Hippocampal formation (tissue), 2 donors: ENCODE measurements around the gene ADAM17.
"Not testable (repeated sequence)": the region's sequence is repeated elsewhere in the genome, so short reads cannot be mapped to it uniquely, and the experiment has no call there.

Source experiments
- DNase-seq, 2 donors: peaks; one replicate each; lab custom pipeline; 2025; lab: John Stamatoyannopoulos, UW

The ADAM17 gene

DNA sequence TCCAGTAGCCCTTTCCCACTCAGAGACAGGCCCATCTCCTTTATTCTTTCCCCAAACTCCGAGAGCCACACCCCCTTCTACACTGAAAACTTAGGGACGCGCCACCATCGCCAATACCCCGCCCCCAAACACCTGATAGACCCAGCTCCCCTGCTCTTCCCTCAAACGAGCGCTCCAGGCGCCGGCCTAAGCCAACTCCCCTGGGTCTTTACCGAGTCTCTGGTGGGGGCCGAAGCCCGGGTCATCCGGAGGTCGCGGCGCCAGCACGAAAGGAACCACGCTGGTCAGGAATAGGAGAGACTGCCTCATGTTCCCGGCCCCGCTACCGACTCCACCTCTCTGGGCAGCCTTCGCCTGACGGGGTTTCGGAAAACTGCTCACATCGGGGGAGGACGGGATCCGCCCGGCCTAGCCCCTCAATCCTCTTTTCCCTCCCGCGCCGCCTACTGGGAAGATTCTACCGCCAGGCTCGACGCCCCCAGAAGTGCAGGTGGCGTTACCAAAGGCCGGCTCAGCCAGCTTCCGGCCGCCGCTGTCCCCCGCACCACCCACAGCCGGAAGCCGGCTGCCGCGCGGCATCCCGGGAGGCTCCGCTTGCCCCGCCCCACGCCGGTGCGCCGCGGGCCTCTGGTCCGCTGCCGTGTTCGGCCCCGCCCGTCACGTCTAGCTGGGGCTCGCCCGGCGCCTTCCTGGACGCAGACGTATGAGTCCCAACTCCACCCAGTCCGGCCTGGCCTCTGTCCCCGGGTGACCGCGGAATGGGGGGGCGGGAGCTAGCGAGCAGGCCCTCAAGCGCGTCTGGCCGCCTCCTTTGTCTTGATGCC, at the start of gene ADAM17:
ADAM17 (minus strand) TSS at position 534 of the 824 bp plus-strand sequence; CDS start at position 309, 225 bp downstream.
- peak; percentile 84 to 87 for DNase-seq

DNA sequence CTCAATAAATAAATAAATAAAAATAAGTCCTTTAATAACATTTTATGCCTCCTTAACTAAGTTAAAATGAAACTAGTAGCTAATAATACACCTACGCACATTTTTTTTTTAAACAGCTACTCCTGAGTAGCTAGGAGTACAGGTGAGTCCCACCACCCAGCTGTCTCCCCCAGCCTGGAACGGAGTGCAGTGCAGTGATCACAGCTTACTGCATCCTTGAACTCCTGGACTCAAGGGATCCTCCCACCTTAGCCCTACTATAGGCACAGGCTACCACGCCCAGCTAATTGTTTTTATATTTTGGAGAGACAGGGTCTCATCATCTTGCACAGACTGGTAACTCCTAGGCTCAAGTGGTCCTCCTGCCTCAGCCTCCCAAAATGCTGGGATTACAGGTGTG, 46.8 kb upstream of the ADAM17 start:
- DNase-seq = no peak

DNA sequence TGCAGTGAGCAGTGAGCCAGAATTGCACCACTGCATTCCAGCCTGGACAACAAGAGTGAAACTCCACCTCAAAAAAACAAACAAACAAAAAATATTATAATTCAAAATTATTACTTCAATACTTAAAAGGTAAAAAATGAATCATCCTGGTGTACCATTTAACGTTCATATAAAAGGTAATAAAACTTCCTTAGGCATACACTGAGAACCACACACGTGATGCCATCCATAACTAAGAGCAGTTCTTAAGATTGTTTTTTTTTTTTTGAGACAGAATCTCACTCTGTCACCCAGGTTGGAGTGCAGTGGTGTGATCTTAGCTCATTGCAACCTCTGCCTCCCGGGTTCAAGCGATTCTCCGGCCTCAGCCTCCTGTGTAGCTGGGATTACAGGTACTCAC, 45.8 kb upstream of the ADAM17 start:
- no peak for DNase-seq

DNA sequence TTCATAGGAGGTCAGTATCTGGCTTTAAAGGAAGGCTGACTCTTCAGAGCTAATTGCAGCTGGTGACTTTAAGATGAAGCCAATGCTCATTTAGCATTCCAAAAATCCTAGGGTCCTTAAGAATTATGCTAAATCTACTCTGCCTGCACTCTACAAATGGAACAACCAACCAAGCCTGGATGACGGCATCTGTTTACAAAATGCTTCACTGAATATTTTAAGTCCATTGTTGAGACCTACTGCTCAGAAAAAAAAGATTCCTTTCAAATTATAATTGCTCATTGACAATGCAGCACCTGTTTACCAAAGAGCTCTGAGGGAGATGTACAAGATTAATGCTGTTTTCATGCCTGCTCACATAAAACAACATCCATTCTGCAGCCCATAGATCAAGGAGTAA, 43.8 kb upstream of the ADAM17 start:
- no peak for DNase-seq

DNA sequence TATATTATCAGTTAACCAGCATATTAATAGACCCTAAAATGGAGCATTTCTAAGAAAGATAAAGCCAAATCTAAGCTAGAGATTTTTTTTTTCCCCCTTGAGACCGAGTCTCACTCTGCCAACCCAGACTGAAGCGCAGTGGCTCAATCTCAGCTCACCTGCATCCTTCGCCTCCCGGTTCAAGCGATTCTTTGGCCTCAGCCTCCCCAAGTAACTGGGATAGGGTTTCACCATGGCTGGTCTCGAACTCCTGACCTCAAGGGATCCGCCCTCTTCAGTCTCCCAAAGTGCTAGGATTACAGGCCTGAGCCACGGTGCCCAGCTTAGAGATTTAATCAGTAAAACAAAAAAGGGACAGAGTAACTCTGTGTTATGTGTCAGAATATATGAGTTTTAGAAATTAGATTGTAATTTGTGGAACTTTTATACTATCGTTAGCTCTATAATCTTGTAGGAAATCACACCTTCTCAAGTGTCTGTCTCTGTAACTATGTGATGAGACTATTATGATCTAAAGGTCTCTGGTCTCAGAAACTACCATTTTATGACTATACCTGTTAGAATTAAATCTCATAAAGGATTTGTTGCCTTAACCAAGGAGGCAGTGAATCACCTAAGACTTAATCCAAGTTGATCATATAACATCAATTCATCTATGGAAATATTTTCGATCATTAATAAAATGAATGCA, 41.1 kb upstream of the ADAM17 start:
- DNase-seq = no peak

DNA sequence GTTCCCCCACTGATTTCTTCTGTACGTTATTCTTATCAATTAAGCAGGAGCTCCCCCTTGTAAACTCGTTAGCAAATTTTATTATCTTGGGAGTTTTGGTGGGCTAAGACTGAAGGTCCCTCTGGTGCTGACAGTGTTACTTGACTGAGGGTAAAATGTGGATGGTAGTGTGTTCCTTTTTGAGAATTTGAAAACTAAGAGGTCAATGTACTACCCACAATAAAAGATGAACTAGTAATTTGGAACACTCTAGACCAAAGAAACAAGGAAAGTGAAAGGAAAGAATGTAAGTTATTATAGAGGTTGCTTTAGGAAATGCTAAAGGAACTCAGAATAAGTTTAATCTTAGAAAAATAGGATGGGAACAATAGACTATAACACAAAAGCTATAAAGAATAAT, 40.1 kb upstream of the ADAM17 start:
- no peak for DNase-seq

DNA sequence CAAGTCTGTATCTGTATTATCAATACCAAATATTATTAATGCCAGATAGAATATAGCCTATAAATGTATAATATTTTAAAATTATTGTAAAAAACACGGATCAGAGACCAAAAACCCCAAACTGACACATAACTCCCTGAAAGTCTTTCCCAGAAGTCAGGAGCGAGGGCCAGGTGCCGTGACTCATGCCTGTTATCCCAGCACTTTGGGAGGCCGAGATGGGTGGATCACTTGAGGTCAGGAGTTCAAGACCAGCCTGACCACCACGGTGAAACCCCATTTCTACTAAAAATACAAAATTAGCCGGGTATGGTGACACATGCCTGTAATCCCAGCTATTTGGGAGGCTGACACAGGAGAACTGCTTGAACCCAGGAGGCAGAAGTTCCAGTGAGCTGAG, 39.6 kb upstream of the ADAM17 start:
- not testable (repeated sequence) for DNase-seq

DNA sequence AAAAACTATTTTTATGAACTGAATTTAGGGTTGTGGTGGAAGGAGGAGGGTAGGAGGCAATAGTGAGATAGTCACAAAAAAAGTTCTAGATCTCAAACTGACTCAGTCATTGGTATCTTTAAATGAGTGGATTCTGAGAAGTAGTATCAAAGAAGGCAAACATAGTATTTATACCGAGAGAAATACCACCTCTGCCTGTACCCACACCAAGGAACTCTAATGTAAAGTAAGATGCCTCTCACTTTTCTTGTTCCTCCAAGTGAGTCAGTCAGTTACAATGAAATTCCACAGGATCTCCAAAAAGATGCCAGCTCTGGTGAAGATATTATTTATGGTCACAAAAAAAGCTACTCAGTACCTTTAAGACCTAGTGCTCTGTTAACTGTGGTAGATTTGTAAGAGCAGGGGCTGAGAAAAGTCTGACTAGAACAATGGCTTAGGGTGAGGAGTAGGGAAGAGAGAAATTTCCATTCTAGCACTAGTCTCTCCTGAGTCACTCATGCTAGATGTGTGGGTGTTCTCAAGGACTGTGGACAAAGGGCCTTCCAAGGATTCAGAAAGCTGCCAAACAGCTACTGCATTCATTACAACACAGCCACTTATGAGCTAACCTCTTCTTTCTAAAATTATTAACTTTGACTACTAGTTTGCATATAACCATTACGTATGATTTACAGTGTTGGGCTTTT, 38.9 kb upstream of the ADAM17 start:
- no peak for DNase-seq

DNA sequence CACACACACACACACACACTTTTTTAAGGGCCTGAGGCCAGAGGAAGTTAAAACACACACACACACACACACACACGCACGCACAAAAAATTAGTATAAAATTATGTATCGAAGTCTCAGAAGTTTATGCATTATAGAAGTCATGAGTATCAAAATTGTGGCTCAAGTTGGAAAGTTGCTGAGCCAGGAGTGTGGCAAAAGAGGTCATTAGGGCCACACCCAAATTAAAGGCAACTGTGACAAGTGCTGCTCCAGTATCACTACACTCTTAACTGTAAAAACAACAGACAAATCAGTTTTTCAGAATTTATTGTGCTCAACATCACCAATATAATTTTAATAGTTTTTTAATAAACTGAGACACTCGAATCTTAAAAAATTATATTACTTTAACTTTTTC, 38.3 kb upstream of the ADAM17 start:
- DNase-seq = no peak

DNA sequence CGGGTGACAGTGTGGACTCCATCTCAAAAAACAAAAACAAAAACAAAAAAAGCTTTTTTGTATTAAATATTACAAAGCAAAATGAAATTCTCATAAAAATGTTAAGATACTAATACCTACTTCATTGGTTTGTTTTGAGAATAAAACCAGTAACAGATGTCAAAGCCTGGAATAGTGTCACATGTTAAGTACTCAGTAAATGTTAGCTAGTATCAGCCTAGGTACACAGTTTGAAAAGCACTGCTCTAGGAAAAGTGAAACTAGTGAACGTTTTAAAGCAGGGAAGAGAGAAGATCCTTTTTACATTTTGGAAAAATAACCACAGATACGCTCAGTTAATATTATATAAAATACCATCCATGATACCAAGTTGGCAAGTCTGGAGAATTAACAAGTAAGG, 37.1 kb upstream of the ADAM17 start:
- no peak for DNase-seq

DNA sequence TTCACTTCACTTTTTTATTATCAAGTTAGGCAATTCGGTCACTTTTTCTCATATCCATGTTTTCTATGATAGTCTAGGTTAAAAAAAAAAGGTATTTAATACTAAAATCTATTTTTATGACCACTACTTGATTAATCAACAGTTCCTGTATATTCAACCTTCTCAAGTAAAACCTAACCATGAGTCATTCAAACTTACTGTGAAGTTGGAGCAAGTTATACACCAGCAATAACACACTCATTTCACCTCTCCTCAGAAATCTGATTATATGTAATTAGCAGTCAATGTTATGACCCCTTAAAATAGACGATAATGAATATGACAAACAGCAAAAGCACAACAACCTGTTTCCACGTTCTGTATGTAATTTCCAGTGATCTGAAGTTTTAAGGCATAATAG, 35.0 kb upstream of the ADAM17 start:
- no peak for DNase-seq

DNA sequence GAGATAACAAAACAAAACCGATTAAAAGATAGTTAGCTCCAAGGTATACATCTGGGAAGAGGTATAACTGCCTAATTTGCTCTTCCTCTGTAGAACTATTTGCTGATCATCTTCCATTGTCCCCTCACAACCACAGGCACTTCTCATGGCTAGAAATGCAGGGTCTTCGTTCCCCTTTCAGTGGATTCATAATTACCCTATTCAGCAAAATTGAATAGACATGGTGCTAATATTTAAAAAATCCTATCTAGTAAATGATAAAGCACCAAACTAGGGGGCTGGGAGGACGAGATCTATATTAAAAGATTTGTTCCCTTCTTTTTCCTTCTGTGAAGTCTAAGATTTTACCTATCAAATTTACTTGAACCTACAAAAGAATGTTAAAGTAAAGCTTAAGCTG, 30.8 kb upstream of the ADAM17 start:
- no peak for DNase-seq

DNA sequence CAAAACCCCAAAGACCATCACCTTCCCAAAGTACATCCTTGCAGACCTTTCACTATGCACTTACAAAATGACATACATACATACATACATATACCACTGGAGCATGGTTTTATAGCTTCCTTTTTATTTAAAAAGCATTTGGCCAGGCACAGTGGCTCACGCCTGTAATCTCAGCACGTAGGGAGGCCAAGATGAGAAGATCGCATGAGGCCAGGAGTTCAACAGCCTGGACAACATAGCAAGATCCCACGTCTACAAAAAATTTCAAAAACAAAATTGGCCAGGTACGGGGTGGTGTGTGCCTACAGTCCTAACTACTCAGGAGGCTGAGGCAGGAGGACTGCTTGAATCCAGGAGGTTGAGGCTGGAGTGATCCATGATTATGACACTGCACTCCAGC, 29.9 kb upstream of the ADAM17 start:
- DNase-seq = no peak

DNA sequence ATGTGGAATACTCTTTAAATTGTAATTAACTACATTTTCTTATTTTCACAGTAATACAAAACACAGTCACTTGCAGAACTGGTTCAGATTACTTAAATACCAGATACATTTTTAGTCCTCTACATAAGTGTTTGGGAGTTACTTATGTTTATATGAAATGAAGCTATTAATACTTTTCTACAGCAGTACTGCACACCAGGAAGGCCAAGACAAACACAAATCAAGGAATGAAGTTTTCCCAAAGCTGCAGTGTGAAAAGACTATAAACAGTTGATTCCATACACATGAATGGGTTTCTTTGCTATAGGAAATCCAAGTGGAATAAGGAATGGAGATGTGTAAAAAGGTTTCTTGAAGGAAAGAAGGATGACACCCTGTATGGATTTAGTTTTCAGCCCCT, 29.3 kb upstream of the ADAM17 start:
- not testable (repeated sequence) for DNase-seq

DNA sequence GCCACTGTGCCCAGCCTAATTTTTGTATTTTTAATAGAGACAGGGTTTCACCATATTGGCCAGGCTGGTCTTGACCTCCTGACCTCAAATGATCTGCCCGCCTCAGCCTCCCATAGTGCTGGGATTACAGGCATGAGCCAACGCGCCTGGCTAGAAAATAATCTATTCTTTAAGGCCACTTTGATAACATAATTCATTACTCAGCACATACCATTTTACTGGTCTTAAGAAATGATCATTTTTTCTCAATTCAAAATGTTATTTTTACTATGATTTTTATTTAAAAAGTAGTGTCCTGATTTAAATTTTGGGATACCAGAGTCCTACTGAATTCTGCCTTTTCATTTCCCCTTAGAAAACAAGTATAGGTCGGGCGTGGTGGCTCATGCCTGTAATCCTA, 27.0 kb upstream of the ADAM17 start:
- no peak for DNase-seq

DNA sequence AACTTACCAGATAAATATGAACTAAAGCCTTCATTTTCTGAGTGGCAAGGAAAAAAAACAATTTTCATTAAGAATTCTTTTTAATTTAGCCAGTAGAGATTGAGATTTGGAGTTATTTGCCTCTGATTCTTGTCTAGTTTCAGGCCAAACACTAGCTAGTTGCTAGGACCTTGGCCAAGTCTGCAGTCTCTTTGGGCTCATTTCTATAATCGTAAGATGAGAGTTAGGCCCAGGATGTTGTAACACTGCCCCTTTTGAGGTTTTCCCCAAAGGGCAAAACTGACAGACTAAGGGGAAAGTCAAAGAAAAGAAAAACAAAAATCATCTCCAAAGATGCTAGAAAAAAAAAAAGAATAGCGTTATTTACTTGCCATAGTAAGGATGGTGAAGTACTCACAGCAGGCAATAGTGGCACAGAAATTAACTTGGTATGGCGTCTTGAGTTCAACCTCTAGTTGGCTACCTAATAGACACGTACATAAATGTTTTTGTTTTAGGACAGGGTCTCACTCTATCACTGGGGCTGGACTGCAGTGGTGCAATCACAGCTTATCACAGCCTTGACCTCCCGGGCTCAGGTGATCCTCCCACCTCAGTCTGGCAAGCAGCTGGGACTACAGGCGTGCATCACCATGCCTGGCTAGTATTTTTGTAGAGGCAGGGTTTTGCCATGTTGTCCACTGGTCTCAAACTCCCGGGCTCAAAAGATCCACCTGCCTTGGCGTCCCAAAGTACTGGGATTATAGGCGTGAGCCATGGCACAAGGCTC, 23.0 kb upstream of the ADAM17 start:
- no peak for DNase-seq

DNA sequence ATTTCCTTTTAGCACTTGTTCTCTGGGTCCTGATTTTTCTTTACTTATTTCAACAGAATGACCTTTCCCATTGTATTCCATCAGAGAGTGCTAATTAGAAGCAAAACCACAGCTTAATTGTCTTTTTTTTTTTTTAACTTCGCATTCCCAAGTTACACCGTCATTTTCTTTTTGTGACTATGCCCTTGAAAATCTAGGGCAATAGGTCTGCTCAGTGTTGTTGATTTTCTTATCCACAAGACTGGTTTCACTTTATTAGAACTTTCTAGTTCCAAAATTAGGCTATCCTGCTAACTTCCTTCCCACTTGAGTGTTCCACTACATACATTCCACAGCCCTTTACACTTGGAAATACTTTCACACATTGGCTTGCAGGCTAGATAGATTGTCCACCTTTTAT, 18.7 kb upstream of the ADAM17 start:
- no peak for DNase-seq

DNA sequence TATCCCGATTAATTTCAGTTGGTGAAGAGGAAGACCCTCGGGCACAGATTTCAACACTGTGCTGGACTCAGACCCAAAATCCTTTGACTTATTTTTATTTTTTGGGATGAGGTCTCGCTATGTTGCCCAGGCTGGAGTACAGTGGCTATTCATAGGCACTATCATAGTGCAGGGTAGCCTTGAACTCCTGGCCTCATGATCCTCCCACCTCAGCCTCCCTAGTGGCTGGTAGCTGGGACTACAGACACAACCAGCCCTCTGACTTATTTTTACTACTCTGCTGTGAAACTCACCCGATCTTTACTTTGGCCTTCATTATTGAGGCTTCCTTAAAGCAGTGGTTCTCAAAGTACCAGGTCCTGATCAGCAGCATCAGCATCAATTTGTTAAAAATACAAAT, 18.2 kb upstream of the ADAM17 start:
- no peak for DNase-seq

DNA sequence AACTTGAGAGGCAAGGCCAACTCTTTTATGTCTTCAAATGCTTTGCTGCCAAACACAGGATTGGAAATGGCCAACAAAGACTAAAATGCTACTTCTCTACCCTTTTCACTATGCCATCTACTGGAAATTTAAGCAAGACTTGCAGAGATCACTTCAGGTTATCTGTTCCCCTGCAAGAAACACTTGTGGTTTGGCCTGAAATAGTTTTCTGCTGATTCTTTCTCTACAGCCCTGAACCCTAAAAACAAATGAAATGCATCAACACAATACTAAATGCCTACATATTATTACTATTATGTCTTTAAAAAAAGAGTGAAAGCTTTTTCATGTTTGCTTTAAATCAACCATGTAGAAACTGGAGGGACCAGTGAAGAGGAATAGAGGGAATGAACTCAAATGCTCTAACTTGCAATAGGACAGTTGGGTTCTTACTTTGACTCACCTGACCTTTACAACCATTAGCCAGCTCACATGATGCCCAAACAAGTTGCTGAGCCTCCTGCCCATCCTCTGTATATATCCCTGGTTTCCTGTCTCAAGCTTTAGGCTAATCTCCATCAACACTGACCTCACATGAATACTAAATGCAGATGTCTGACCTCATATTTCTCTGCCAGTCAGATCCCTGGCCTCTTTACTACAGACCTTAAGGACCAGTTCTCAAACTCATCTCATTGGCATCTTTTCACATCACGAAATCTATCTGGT, 17.5 kb upstream of the ADAM17 start:
- DNase-seq = no peak

DNA sequence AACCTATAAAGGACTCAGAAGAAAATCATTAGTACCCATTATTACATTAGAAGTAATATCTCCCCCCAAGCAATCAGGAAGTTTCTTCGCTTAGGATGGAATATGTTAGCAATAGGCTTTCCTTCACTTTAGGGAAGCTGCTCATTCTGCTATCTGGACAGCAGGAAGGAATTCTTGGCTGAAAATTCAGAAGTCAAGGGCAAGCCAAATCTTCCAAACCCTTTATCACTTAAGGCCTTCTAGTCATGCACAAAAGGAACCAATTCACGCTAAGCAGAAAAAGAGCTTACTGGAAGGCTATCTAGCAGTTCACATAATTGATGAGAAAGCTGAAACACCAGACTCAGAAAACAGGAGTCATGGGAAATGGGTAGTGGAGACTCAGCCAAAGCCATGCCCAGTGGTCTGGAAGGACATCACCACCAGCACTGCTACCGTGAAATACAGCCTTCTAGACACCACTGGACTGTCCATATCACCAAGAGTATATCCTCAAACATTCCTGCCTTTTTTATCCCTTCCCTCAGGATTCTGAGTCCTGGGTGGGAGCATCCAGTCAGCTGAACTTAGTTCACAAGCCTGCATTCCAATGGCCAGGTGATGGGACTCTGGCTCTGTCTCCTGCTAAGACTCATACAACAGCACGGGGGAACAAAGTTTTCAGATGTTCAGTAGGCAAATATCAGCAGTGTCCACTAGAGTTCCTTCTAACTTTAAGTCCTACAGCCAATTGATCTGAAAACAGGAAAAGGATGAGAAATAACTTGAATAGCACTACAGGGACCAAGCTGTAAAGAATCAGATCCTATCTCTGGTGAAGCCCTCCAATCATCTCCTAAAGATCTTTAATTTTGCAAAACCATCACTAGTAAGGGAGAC, 14.8 kb upstream of the ADAM17 start:
- no peak for DNase-seq
